Adipocyte (in vitro differentiated cells): ENCODE data around the gene KCNK10.

Experiments used
- DNase-seq: peaks from one replicate; pipeline ENCODE4 v3.0.0-alpha.2; 2015; ENCODE audit warnings: low read depth
- H3K27me3 ChIP-seq: replicated peaks from 2 replicates; pipeline ENCODE4 v1.7.0; 2013; ENCODE audit warnings: mild to moderate bottlenecking, low read length, moderate library complexity; ENCODE audit not compliant: control insufficient read depth, insufficient read depth
- H3K36me3 ChIP-seq: 2 replicates; pipeline ENCODE4 v1.7.0; 2013; ENCODE audit warnings: low read length, mild to moderate bottlenecking, moderate library complexity; ENCODE audit not compliant: control insufficient read depth, insufficient read depth, severe bottlenecking
- H3K4me1 ChIP-seq: 2 replicates; pipeline ENCODE4 v1.7.0; 2013; ENCODE audit warnings: mild to moderate bottlenecking, low read length, moderate library complexity; ENCODE audit not compliant: control insufficient read depth, insufficient read depth
- H3K4me3 ChIP-seq: 2 replicates; pipeline ENCODE4 v1.7.0; 2013; ENCODE audit warnings: mild to moderate bottlenecking, low read length, moderate library complexity
- H3K9ac ChIP-seq: 2 replicates; pipeline ENCODE4 v1.7.0; 2013; ENCODE audit warnings: mild to moderate bottlenecking, low read length, moderate library complexity
- H3K9me3 ChIP-seq: 2 replicates; pipeline ENCODE4 v1.7.0; 2013; ENCODE audit warnings: mild to moderate bottlenecking, low read length, moderate library complexity; ENCODE audit not compliant: control insufficient read depth

KCNK10 gene

DNA sequence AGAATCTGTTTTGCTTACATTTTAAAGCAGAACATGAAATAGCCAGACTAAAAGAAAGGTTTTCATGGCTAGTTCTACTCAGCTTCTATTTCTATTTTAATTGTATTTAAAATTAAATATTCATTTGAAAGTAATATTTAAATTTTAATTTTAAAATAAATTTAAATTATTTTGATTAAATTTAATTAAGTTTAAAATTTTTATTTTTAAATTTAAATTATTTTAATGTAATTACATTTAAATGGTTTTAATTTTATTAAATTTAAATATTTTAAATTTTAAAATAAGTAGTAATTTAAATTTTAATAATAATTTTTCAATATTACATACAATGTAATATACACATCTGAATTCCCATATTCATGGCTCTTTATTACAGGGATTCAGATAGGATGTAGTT lies 17.3 kb upstream of the KCNK10 start:
- H3K27me3 ChIP-seq: no peaks in the 10 kb centered on the region
- no peaks in the 10 kb centered on the region for H3K4me1 ChIP-seq
- H3K9me3 ChIP-seq: no peaks in the 10 kb centered on the region
- H3K36me3 ChIP-seq: no peaks in the 10 kb centered on the region
- DNase-seq: no peak
- H3K4me3 ChIP-seq: no peak overlapping the region
- no peak overlapping the region for H3K9ac ChIP-seq

- Histone ChIP-seq H3K9ac (no peak overlapping the region), H3K4me3 (no peak overlapping the region), H3K27me3 (peaks cover 15% of the 10 kb centered on the region), H3K36me3 (no peaks in the 10 kb centered on the region), H3K9me3 (peaks cover 5% of the 10 kb centered on the region), H3K4me1 (no peaks in the 10 kb centered on the region)
- DNase-seq: no peak
Observed at GRCh38 chr14:88333036-88333435, 10.0 kb upstream of the KCNK10 start.

GRCh38 chr14:88327497-88327896 lies 4.4 kb upstream of the KCNK10 start:
- Histone ChIP-seq H3K27me3 (peaks cover 63% of the 10 kb centered on the region), H3K36me3 (no peaks in the 10 kb centered on the region), H3K4me1 (peaks cover 3% of the 10 kb centered on the region), H3K4me3 (no peak overlapping the region), H3K9ac (no peak overlapping the region), H3K9me3 (peaks cover 7% of the 10 kb centered on the region)
- DNase-seq: no peak

DNA sequence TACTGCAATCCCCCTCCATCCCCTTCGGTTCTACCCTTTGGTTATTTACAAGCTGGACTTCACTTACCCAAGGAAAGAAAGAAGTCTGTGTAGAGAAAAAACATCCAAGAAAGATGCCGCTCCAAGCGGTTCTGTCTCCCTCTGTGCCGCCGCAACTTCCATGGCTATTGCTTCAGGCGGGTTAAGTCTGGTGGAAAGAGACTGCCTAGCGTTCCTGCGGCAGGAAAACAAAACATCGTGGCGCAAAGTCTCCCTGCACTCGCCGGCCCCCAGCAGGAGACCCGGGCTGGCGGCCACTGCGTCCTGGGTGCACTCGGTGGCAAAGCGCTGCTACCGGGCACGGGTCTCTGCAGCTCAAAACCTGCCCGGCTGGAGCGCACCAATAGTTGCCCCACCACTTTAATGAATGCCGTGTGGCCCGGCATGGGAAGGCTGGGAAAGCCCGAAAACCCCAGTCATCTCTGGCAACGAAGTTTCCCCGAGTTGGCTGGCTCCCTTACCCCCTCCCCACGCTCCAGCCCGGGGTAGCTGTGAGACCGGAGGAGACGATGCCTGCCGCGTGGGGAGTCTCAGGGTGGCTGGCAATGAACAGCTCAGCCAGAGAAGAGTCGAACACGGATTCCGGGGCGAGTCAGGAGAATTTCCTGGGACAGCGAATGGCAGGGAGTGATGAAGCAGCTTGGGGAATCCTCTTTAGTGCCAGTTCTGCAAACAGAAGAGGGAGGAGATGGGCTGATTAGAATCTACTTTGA lies 3.5 kb upstream of the KCNK10 start:
- no peak overlapping the region for H3K4me3 ChIP-seq
- no peak overlapping the region for H3K9ac ChIP-seq
- peaks cover 7% of the 10 kb centered on the region for H3K9me3 ChIP-seq
- peaks cover 3% of the 10 kb centered on the region for H3K4me1 ChIP-seq
- H3K27me3 ChIP-seq: peaks cover 71% of the 10 kb centered on the region
- peak; percentile 19 for DNase-seq
- no peaks in the 10 kb centered on the region for H3K36me3 ChIP-seq

GRCh38 chr14:88325883-88326282 lies 2.8 kb upstream of the KCNK10 start:
- no peaks in the 10 kb centered on the region for H3K36me3 ChIP-seq
- peaks cover 75% of the 10 kb centered on the region for H3K27me3 ChIP-seq
- no peak for DNase-seq
- no peak overlapping the region for H3K9ac ChIP-seq
- H3K4me1 ChIP-seq: peaks cover 3% of the 10 kb centered on the region
- no peak overlapping the region for H3K4me3 ChIP-seq
- H3K9me3 ChIP-seq: peaks cover 7% of the 10 kb centered on the region

DNA sequence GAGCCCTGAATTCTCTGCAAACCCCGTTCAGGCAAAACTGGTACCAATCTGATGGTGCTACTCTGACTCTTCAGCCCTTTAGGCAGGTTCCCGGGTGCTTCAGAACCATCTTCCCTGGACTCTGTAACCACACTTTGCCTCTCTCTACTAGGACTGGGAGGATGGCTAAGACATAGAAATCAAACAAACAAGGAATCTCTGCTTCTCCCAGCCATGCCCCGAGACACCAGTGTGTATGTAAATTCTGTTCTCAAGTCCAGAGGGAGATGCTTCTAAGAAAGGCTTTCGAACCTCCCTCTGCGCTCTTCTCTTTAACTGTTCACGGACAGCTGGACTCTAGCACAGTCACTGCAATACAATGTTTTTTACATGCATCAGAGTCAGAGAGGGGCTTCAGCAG lies 1.9 kb upstream of the KCNK10 start:
- H3K27me3 ChIP-seq: peaks cover 82% of the 10 kb centered on the region

GRCh38 chr14:88324491-88324890 lies 1.4 kb upstream of the KCNK10 start:
- Histone ChIP-seq H3K9me3 (peaks cover 7% of the 10 kb centered on the region), H3K36me3 (no peaks in the 10 kb centered on the region), H3K4me3 (no peak overlapping the region), H3K9ac (no peak overlapping the region), H3K4me1 (peaks cover 3% of the 10 kb centered on the region), H3K27me3 (peaks cover 81% of the 10 kb centered on the region)
- no peak for DNase-seq

More for the DNA sequence above, 1.9 kb upstream of the KCNK10 start:
- no peak for DNase-seq
- H3K36me3 ChIP-seq: no peaks in the 10 kb centered on the region
- H3K9me3 ChIP-seq: peaks cover 7% of the 10 kb centered on the region
- H3K9ac ChIP-seq: no peak overlapping the region
- H3K4me1 ChIP-seq: peaks cover 3% of the 10 kb centered on the region
- no peak overlapping the region for H3K4me3 ChIP-seq

- H3K9me3 ChIP-seq: peaks cover 7% of the 10 kb centered on the region
- H3K4me3 ChIP-seq: no peak overlapping the region
- no peak overlapping the region for H3K9ac ChIP-seq
- no peaks in the 10 kb centered on the region for H3K36me3 ChIP-seq
- H3K27me3 ChIP-seq: peaks cover 85% of the 10 kb centered on the region
- H3K4me1 ChIP-seq: peaks cover 3% of the 10 kb centered on the region
- peak; percentile 42 for DNase-seq
Observed at GRCh38 chr14:88323523-88324199, 592 bp upstream of the KCNK10 start.

- DNase-seq: no peak
- Histone ChIP-seq H3K4me3 (peak overlapping the region; percentile 27), H3K9ac (no peak overlapping the region), H3K36me3 (no peaks in the 10 kb centered on the region), H3K4me1 (peaks cover 3% of the 10 kb centered on the region), H3K27me3 (peaks cover 85% of the 10 kb centered on the region), H3K9me3 (no peaks in the 10 kb centered on the region)
Observed at GRCh38 chr14:88322504-88323085, 474 bp downstream of the KCNK10 start.

GRCh38 chr14:88321692-88322503 lies 1.2 kb downstream of the KCNK10 start:
- no peak for DNase-seq
- Histone ChIP-seq H3K4me3 (no peak overlapping the region), H3K27me3 (peaks cover 78% of the 10 kb centered on the region), H3K36me3 (no peaks in the 10 kb centered on the region), H3K4me1 (peaks cover 3% of the 10 kb centered on the region), H3K9me3 (no peaks in the 10 kb centered on the region), H3K9ac (no peak overlapping the region)

DNA sequence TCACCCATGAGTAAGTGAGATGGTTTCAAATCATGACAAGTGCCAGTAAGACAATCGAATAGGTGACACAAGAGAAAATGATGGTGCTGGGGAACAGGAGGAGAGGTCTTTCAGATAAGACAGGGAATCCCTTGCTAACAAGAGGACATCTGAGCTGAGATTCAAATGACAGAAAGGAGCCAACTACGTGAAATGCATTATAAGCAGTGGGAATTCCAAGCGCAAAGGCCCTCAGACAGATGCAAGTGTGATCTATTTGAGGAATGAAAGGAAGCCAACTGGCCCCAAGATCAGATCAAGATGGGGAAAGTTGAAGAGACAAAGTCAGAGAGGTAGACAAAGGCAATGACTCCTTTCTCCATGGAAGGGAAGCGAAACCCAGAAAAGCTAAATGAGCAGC lies 4.7 kb downstream of the KCNK10 start:
- H3K36me3 ChIP-seq: no peaks in the 10 kb centered on the region
- peaks cover 49% of the 10 kb centered on the region for H3K27me3 ChIP-seq
- H3K4me3 ChIP-seq: no peak overlapping the region
- H3K4me1 ChIP-seq: peaks cover 3% of the 10 kb centered on the region
- no peaks in the 10 kb centered on the region for H3K9me3 ChIP-seq
- no peak overlapping the region for H3K9ac ChIP-seq
- DNase-seq: no peak
